CD4-positive, alpha-beta T cell treated with Interferon alpha-2 for 1 hour (primary cell): Measurements from ENCODE around the gene TMEM204.

ENCODE experiments used
- DNase-seq, 2 donors: peaks; one replicate each; pipeline ENCODE4 v3.0.0-alpha.2; 2020 to 2022

The TMEM204 gene

GRCh38 chr16:1602285-1602684 lies 68.8 kb downstream of the TMEM204 start:
- DNase-seq, result no peak
